ENCODE measurements around the gene LOXL3. TPM values are rescaled to one million over a fixed set of nuclear protein-coding genes. Genes with fewer than 3 reads are reported as not detected.
A peak's percentile ranks its signal among the peaks of the same experiment; 100 is the strongest.
"Not testable (repeated sequence)": the region's sequence is repeated elsewhere in the genome, so short reads cannot be mapped to it uniquely, and the experiment has no call there.

Gene LOXL3
- total RNA-seq, 2 donors from 2014 or later, result 0.20 to 1.5 TPM

GRCh38 chr2:74576863-74577229 lies 23.1 kb upstream of the LOXL3 start:
- DNase-seq (ENCODE audit: low spot score in 2 of 2) (no peak), ATAC-seq (no peak)
- H3K27ac Mint-ChIP-seq, result no peak overlapping the region
- peaks cover 0 to 12% of the 10 kb centered on the region in 2 donors for H3K36me3 Mint-ChIP-seq
- H3K9me3 Mint-ChIP-seq, result peaks cover 9 to 11% of the 10 kb centered on the region in 2 donors

GRCh38 chr2:74576211-74576862 lies 22.6 kb upstream of the LOXL3 start:
- Mint-ChIP-seq H3K27ac (no peak overlapping the region), H3K36me3 (peaks cover 0 to 12% of the 10 kb centered on the region in 2 donors), H3K9me3 (peaks cover 9 to 11% of the 10 kb centered on the region in 2 donors)
- DNase-seq (ENCODE audit: low spot score in 2 of 2) (no peak), ATAC-seq (no peak)

GRCh38 chr2:74575320-74575719 lies 21.6 kb upstream of the LOXL3 start:
- H3K27ac Mint-ChIP-seq, result no peak overlapping the region

GRCh38 chr2:74573747-74574562 lies 20.2 kb upstream of the LOXL3 start:
- peak overlapping the region; percentile 31 to 76 for H3K27ac Mint-ChIP-seq
- ATAC-seq, result peak; percentile 28 to 71
- H3K36me3 Mint-ChIP-seq, result peaks cover 0 to 12% of the 10 kb centered on the region in 2 donors
- H3K9me3 Mint-ChIP-seq, result peaks cover 9 to 11% of the 10 kb centered on the region in 2 donors
- no peak for DNase-seq (ENCODE audit: low spot score in 2 of 2)

More at GRCh38 chr2:74575320-74575719, 21.6 kb upstream of the LOXL3 start:
- ATAC-seq (no peak), DNase-seq (ENCODE audit: low spot score in 2 of 2) (no peak)
- Mint-ChIP-seq H3K9me3 (peaks cover 9 to 11% of the 10 kb centered on the region in 2 donors), H3K36me3 (peaks cover 0 to 12% of the 10 kb centered on the region in 2 donors)

GRCh38 chr2:74572178-74572925 lies 18.6 kb upstream of the LOXL3 start:
- Mint-ChIP-seq H3K36me3 (peaks cover 0 to 12% of the 10 kb centered on the region in 2 donors), H3K9me3 (peaks cover 9 to 11% of the 10 kb centered on the region in 2 donors), H3K27ac (no peak overlapping the region)
- ATAC-seq (no peak), DNase-seq (ENCODE audit: low spot score in 2 of 2) (no peak)

- DNase-seq (ENCODE audit: low spot score in 2 of 2) (peak in 1 of 2 donors; percentile 25), ATAC-seq (peak; percentile 85 to 90)
- Mint-ChIP-seq H3K27ac (no peak overlapping the region), H3K36me3 (peaks cover 0 to 12% of the 10 kb centered on the region in 2 donors), H3K9me3 (peaks cover 9 to 11% of the 10 kb centered on the region in 2 donors)
Observed at GRCh38 chr2:74571058-74571457, 17.3 kb upstream of the LOXL3 start.

- peaks cover 7 to 11% of the 10 kb centered on the region in 2 donors for H3K9me3 Mint-ChIP-seq
- H3K36me3 Mint-ChIP-seq, result peaks cover 0 to 10% of the 10 kb centered on the region in 2 donors
- H3K27ac Mint-ChIP-seq, result no peak overlapping the region
- DNase-seq (ENCODE audit: low spot score in 2 of 2) (no peak), ATAC-seq (no peak)
Observed at GRCh38 chr2:74569686-74570085, 15.9 kb upstream of the LOXL3 start.

GRCh38 chr2:74567881-74568280 lies 14.1 kb upstream of the LOXL3 start:
- H3K27ac Mint-ChIP-seq, result no peak overlapping the region

GRCh38 chr2:74566754-74567085 lies 13.0 kb upstream of the LOXL3 start:
- Mint-ChIP-seq H3K27ac (peak overlapping the region; percentile 3 to 93), H3K9me3 (no peaks in the 10 kb centered on the region), H3K36me3 (no peaks in the 10 kb centered on the region)
- no peak for DNase-seq (ENCODE audit: low spot score in 2 of 2)
- peak; percentile 69 to 75 for ATAC-seq

More at GRCh38 chr2:74567881-74568280, 14.1 kb upstream of the LOXL3 start:
- H3K9me3 Mint-ChIP-seq, result no peaks in the 10 kb centered on the region
- DNase-seq (ENCODE audit: low spot score in 2 of 2) (no peak), ATAC-seq (no peak)
- H3K36me3 Mint-ChIP-seq, result no peaks in the 10 kb centered on the region

- Mint-ChIP-seq H3K27ac (peak overlapping the region; percentile 3 to 93), H3K36me3 (no peaks in the 10 kb centered on the region), H3K9me3 (no peaks in the 10 kb centered on the region)
- DNase-seq (ENCODE audit: low spot score in 2 of 2), result no peak
- ATAC-seq, result peak in 1 of 2 donors; percentile 66
Observed at GRCh38 chr2:74566076-74566753, 12.5 kb upstream of the LOXL3 start.

- Mint-ChIP-seq H3K36me3 (no peaks in the 10 kb centered on the region), H3K9me3 (no peaks in the 10 kb centered on the region), H3K27ac (no peak overlapping the region)
- DNase-seq (ENCODE audit: low spot score in 2 of 2) (no peak), ATAC-seq (no peak)
Observed at GRCh38 chr2:74564222-74564621, 10.5 kb upstream of the LOXL3 start.

GRCh38 chr2:74562126-74562775 lies 8.5 kb upstream of the LOXL3 start:
- Mint-ChIP-seq H3K36me3 (no peaks in the 10 kb centered on the region), H3K27ac (no peak overlapping the region)

GRCh38 chr2:74561022-74561421 lies 7.3 kb upstream of the LOXL3 start:
- H3K9me3 Mint-ChIP-seq; H3K36me3 Mint-ChIP-seq; H3K27ac Mint-ChIP-seq; ATAC-seq; DNase-seq (ENCODE audit: low spot score in 2 of 2): not testable (repeated sequence)

More at GRCh38 chr2:74562126-74562775, 8.5 kb upstream of the LOXL3 start:
- ATAC-seq, result no peak
- no peaks in the 10 kb centered on the region for H3K9me3 Mint-ChIP-seq
- no peak for DNase-seq (ENCODE audit: low spot score in 2 of 2)

GRCh38 chr2:74560591-74560990 lies 6.8 kb upstream of the LOXL3 start:
- Mint-ChIP-seq H3K36me3 (no peaks in the 10 kb centered on the region), H3K27ac (no peak overlapping the region), H3K9me3 (no peaks in the 10 kb centered on the region)
- DNase-seq (ENCODE audit: low spot score in 2 of 2) (no peak), ATAC-seq (peak in 1 of 2 donors; percentile 29)

- peak overlapping the region in 1 of 2 donors; percentile 19 for H3K27ac Mint-ChIP-seq
- no peaks in the 10 kb centered on the region for H3K36me3 Mint-ChIP-seq
- ATAC-seq (no peak), DNase-seq (ENCODE audit: low spot score in 2 of 2) (no peak)
- H3K9me3 Mint-ChIP-seq, result no peaks in the 10 kb centered on the region
Observed at GRCh38 chr2:74559912-74560311, 6.2 kb upstream of the LOXL3 start.

Measured in activated naive CD4-positive, alpha-beta T cell treated with anti-CD3 and anti-CD28 coated beads, Interleukin-2, amount 50 U/mL, for 72 hours (primary cell).